Measurements from ENCODE around the gene SORL1.

The SORL1 gene

GRCh38 chr11:121525376-121525775 lies 73.3 kb downstream of the SORL1 start:
- Histone ChIP-seq H3K4me3 (ENCODE audit: low read depth in 1 of 2, low read length in 2 of 2) (no peak overlapping the region), H3K9ac (ENCODE audit: low read depth, low read length) (no peak overlapping the region), H3K9me3 (ENCODE audit: insufficient read depth, low read length, severe bottlenecking) (peaks cover 23% of the 10 kb centered on the region), H3K79me2 (ENCODE audit: insufficient read depth, low read length) (no peaks in the 10 kb centered on the region), H3K4me1 (ENCODE audit: insufficient read depth, low read length) (no peaks in the 10 kb centered on the region), H3K27me3 (ENCODE audit: insufficient read depth, low read length, poor library complexity) (no peaks in the 10 kb centered on the region), H3K36me3 (ENCODE audit: insufficient read depth, low read length) (peaks cover 75% of the 10 kb centered on the region), H3K27ac (ENCODE audit: low read length) (no peak overlapping the region), H3K4me2 (ENCODE audit: insufficient read depth, low read length) (no peak overlapping the region), H2AFZ (ENCODE audit: low read depth, low read length) (no peak overlapping the region), H4K20me1 (ENCODE audit: insufficient read depth, low read length) (no peaks in the 10 kb centered on the region)
- ATAC-seq (ENCODE audit: insufficient read depth, low read depth) (no peak), DNase-seq (no peak)
- TF ChIP-seq EZH2 (IDR thresholded peaks at IDR 0.05; ENCODE audit: borderline replicate concordance, low read depth, low read length, severe bottlenecking), result no peak
- TF ChIP-seq, protein P1, sequence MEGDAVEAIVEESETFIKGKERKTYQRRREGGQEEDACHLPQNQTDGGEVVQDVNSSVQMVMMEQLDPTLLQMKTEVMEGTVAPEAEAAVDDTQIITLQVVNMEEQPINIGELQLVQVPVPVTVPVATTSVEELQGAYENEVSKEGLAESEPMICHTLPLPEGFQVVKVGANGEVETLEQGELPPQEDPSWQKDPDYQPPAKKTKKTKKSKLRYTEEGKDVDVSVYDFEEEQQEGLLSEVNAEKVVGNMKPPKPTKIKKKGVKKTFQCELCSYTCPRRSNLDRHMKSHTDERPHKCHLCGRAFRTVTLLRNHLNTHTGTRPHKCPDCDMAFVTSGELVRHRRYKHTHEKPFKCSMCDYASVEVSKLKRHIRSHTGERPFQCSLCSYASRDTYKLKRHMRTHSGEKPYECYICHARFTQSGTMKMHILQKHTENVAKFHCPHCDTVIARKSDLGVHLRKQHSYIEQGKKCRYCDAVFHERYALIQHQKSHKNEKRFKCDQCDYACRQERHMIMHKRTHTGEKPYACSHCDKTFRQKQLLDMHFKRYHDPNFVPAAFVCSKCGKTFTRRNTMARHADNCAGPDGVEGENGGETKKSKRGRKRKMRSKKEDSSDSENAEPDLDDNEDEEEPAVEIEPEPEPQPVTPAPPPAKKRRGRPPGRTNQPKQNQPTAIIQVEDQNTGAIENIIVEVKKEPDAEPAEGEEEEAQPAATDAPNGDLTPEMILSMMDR (IDR thresholded peaks at IDR 0.05; ENCODE audit: borderline replicate concordance, extremely low read depth, low read length, poor library complexity, severe bottlenecking), result no peak

DNA sequence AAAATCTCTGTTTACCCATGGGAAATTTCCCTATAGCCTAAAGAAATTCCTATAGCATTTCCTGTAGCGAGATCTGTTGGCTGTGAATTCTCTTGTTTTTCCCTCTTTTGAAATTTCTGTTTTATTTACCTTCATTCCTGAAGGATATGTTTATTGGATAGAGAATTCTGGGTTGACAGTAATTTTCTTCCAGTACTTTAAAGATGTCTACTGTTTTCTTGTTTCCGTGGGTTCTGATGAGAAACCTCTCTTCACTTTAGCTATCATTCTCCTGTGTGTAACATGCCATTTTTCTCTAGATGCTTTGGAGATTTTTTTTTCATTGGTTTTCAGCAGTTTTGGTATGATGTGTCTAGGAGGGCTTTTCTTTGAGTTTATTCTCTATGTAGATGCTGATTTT lies 78.1 kb downstream of the SORL1 start:
- H3K36me3 ChIP-seq (ENCODE audit: insufficient read depth, low read length), result peaks cover 62% of the 10 kb centered on the region
- H3K9me3 ChIP-seq (ENCODE audit: insufficient read depth, low read length, severe bottlenecking), result peaks cover 19% of the 10 kb centered on the region
- H3K27ac ChIP-seq (ENCODE audit: low read length), result no peak overlapping the region
- H2AFZ ChIP-seq (ENCODE audit: low read depth, low read length), result no peak overlapping the region
- H3K27me3 ChIP-seq (ENCODE audit: insufficient read depth, low read length, poor library complexity), result no peaks in the 10 kb centered on the region
- no peak overlapping the region for H3K4me3 ChIP-seq (ENCODE audit: low read depth in 1 of 2, low read length in 2 of 2)
- DNase-seq (no peak), ATAC-seq (ENCODE audit: insufficient read depth, low read depth) (no peak)
- H4K20me1 ChIP-seq (ENCODE audit: insufficient read depth, low read length), result no peaks in the 10 kb centered on the region
- no peak for TF ChIP-seq EZH2 (IDR thresholded peaks at IDR 0.05; ENCODE audit: borderline replicate concordance, low read depth, low read length, severe bottlenecking)
- TF ChIP-seq, protein P1 (IDR thresholded peaks at IDR 0.05; ENCODE audit: borderline replicate concordance, extremely low read depth, low read length, poor library complexity, severe bottlenecking), result no peak
- no peaks in the 10 kb centered on the region for H3K79me2 ChIP-seq (ENCODE audit: insufficient read depth, low read length)
- H3K4me2 ChIP-seq (ENCODE audit: insufficient read depth, low read length), result no peak overlapping the region
- H3K9ac ChIP-seq (ENCODE audit: low read depth, low read length), result no peak overlapping the region
- H3K4me1 ChIP-seq (ENCODE audit: insufficient read depth, low read length), result peaks cover 18% of the 10 kb centered on the region

DNA sequence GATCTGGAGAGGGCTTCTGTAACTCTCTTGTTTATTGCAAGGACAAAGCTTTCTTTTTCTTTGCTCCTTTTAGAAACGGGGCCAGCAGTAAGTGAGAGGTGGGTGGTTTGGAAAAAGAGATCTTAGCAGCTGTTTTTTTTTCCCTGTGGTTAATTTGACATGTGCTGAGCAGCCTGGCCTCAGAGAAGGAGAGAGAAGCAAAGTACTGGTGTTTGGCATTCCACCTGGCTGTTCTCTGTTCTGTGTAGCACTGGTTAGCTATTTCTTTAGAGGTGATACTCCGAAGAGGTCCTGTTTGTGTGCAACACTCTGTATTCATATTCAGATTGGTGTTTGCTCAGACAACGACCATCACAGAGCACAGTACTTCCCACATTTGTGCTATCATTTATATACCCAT lies 81.5 kb downstream of the SORL1 start:
- Histone ChIP-seq H4K20me1 (ENCODE audit: insufficient read depth, low read length) (no peaks in the 10 kb centered on the region), H2AFZ (ENCODE audit: low read depth, low read length) (no peak overlapping the region), H3K27ac (ENCODE audit: low read length) (peak overlapping the region; percentile 45), H3K36me3 (ENCODE audit: insufficient read depth, low read length) (peaks cover 66% of the 10 kb centered on the region), H3K9me3 (ENCODE audit: insufficient read depth, low read length, severe bottlenecking) (peaks cover 14% of the 10 kb centered on the region), H3K27me3 (ENCODE audit: insufficient read depth, low read length, poor library complexity) (no peaks in the 10 kb centered on the region), H3K4me2 (ENCODE audit: insufficient read depth, low read length) (no peak overlapping the region), H3K4me1 (ENCODE audit: insufficient read depth, low read length) (peaks cover 29% of the 10 kb centered on the region), H3K79me2 (ENCODE audit: insufficient read depth, low read length) (no peaks in the 10 kb centered on the region), H3K9ac (ENCODE audit: low read depth, low read length) (no peak overlapping the region), H3K4me3 (ENCODE audit: low read depth in 1 of 2, low read length in 2 of 2) (no peak overlapping the region)
- DNase-seq, result no peak
- TF ChIP-seq, protein P1 (IDR thresholded peaks at IDR 0.05; ENCODE audit: borderline replicate concordance, extremely low read depth, low read length, poor library complexity, severe bottlenecking), result no peak
- no peak for TF ChIP-seq EZH2 (IDR thresholded peaks at IDR 0.05; ENCODE audit: borderline replicate concordance, low read depth, low read length, severe bottlenecking)
- ATAC-seq (ENCODE audit: insufficient read depth, low read depth), result peak; percentile 66
